Peyer's patch (tissue), 4 donors: ENCODE data around the gene SPDYE4.

Experiments
- CTCF ChIP-seq, 6 experiments: fragments of 450-650 bp in 4 of 6; fragments of 200-600 bp in 2 of 6; sonication (generic) in 1 of 6; IDR thresholded peaks; one replicate each; pipeline ENCODE4 v1.5.1; 2017 to 2019; ENCODE audit warnings: antibody characterized with exemption in 6 of 6, mild to moderate bottlenecking in 3 of 6, moderate library complexity in 1 of 6
- POLR2A ChIP-seq, 2 donors: fragments of 450-650 bp; IDR thresholded peaks; one replicate each; pipeline ENCODE4 v1.5.1; 2017; ENCODE audit warnings: antibody characterized with exemption in 2 of 2, mild to moderate bottlenecking in 2 of 2, moderate library complexity in 2 of 2

- TF ChIP-seq POLR2A (IDR thresholded peaks at IDR 0.05) (no peak), CTCF (IDR thresholded peaks at IDR 0.05) (no peak)
Measured at GRCh38 chr17:8776248-8776647, 17.9 kb upstream of the SPDYE4 start.
